GM18519 (cell line): ENCODE measurements around the gene TWF2.

ENCODE experiments used
- ATAC-seq: cut with Tn5 transposase; IDR thresholded peaks from one replicate; pipeline ENCODE4 v1.9.1; 2021; ENCODE audit warnings: mild to moderate bottlenecking, moderate library complexity; ENCODE audit not compliant: unreplicated experiment, low FRiP score

The TWF2 gene

DNA sequence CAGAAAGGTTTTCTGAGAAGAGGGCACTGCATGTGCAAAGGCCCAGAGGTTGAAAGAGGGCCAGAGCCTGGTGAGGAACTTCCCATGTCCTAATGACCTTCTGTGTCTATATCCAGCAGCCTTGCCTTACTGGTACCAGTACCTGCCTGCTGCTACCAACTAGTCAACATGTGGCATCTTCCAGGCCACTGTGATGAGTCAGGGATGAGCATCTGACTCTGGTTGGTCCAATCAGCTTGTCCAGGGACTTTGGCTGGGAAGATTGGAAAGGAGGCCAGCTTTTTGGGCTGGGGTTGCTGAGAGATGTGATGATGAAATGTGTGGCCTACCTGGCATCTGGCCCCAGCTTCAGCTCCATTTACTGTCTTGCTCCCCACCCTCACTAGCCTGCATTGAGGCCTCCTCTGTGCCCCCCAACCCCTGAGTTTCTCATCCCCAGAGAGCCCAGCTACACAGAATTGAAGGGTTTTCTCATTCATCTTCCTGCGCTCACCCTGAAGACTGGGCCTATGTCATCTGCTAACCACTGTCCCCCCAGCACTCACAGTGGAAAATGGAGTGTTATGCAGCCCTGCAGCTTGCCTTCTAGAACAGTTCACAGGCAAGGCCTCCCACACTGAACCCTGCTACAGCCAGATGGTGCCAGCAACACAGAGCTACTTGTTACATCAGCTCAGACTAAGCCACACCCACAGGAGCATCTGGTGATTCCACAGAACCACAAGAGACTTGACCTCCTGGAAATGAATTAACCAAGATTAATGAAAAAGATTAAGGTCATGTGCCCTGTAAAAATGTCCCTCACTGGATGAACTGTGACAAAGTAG is 1.3 kb upstream of the TWF2 start:
- ATAC-seq, result no peak

DNA sequence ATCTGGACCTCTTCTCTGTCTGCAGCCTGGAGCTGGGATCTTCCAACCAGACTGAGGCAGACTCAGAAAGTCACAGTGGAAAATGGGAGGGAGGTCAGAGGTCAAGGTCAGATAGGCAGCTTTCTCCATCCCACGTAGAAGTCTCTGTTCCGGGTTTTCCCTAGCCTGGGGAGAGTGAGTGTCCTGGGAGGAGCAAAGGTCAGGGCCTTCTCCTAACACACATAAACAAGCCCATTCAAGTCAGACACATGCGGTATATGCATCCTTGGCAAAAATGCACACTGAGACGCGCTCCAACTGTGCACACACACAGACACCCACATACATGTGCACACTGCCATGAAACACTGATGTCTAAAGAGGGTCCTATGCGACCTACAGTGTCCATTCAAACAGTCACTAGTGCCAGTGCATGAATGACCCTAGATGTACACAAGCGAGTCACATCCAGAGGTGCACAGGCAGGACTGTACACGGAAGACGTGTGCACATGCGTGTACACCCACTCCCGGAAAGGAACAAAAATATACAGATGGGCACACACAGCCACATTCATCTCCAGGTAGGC is 681 bp downstream of the TWF2 start:
- ATAC-seq, result no peak

DNA sequence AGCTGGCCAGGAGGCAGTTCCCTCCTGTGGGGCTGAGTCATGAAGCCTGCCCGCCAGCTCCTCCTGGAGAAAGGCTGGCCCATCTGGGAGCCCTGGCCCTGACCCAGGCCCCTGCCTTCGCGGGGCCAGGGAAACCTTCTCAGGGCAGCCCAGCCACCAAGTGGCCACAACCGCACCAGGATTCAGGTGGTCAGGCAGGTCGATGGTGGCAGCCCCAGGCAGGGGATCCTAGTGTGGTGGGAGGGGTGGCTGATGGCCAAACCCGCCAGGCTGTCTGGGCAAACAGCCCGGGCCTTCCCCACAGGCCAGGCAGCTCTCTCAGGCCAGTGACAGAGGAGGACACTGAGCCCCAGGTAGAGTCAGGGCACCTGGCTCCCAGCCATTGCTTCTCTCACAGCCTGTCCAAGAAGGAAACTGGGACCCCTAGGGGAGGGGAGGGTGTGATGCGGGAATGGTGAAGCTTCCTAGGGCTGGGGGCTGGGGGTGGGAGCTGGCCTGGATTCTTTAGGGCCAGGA is 1.2 kb downstream of the TWF2 start:
- ATAC-seq, result no peak

DNA sequence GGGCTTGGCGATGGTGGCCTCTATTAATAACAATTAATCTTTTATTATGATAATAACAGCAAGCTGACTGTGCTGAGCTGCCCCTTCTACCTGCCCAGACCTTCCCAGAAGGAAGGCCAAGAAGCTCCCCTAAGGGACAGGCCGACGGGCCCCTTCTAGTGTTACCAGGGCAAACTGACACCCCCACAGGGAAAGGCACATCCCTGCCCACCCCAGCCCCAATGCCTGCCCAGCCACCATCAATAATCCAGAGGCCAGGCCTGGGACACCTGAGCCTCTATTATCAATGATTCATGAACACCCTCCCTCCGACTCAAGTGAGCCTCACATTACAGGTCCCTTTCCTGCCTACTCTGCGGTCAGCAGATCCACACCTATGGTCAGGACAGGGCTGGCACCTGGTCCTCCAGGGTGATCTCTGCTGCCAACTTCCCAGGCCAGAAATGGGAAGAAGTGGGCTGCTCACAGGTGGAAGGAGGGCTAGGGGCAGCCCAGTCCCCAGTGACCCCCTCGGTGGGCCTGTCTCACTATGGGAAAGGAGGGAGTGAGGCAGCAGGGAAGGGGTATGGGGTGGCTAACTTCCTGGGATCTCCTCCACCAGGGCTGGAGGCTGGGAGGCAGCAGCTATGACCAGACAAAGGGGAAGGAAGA is 1.8 kb downstream of the TWF2 start:
- ATAC-seq, result no peak

DNA sequence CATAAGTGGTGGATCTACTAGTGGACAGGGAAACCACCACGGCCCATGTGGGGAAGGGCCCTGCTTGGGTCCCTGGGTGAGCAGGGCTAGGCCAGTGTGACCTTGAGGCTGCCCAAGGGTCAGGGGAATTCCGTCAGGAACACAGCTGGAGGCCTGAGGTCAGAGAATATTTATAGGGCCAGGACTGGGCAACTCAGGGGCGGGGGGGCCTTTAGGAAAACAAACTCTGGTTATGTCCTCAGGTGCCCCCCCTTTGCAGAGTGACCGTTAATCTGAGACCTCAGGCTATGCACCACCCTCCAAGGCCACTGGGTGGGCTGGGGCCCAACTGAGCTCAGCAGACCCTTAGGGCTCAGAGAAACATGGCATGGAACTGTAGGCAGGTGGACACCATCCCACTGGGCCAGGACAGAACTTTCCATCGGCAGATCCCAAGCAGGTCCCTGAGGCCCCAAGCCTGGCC is 2.5 kb downstream of the TWF2 start:
- ATAC-seq, result no peak

DNA sequence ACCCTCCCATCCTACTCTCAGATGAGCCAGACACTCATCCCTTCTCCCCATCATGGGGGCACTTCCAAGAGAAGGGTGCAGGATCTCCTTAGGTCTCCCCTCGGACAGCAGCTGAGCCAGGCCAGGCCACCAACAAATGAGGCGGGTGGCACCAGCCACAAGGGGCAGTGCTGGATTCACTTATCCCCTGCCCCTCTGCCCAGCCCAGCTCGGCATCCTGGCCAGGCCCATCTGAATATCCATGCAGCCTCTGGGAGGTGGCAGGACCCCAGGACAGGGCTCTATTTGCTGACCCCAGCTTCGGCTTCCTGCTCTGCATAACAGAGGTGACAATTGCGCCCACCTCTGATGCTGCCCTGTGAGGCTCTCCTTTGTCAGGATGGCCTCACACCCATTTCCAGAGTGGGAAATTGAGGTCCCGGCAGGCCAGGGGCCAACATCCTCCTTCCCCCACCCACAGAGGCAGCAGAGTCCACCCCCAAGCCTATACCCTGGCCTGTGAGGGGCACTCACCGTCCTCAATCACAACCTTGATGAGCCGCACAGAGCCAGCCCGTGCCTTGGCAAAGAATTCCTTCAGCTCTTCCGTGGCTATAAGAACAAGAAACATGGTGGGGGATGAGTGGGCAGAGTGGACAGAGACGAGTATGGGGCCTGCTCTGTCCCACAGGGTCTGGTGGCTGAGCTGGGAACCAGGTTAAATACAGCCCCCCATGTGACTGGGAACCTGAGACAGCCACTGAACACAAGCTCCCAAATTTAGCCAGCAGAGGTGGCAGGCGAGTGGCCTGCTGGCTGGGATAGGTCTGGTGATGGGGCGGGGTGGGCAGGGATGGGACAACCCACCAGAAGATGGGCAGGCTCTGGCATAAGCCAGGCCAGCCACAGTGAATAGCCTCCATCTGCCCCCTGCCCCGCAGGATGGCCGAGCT is 4.2 kb downstream of the TWF2 start:
- ATAC-seq, result no peak

DNA sequence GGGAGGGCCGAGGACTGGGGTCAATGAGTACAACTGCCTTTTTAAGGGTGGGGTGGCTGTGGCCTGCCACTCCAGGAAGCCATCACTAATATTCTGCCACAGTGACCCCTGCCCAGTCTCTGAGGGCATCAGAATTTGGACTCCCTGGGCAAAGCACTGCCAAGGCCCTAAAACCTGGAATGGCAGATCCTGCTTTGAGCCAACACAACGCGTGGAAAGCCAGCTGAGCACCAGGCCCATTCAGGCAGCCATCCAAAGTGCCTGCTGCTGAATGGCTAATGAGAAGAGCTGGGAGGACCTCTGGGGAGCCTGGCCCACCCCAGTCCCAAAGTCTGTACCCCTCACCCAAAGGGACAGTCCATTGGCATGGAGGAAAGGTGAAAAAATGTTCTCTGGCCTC is 5.0 kb downstream of the TWF2 start:
- no peak for ATAC-seq

DNA sequence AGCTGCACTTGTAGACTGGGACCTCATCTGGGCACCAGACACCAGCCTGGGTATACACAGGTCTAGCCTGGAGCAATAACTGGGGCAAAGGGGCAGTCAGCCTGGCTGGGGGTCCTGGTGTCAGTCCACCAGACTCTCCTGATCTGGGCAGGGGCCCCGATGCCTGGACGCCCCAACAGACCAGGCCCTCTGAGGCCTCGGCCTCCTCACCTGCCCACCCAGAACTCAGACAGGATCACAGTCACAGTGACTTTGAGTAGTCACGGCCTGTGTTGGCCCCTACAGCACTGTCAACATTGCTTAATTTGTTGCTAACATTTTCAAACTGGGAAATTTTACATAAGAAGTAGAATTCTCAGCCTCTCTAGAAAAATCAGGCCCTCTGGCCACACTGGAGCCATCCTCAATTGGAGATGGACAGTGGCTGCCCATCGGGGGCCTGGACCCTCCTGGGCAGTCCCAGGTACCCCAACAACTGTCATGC is 5.8 kb downstream of the TWF2 start:
- ATAC-seq, result no peak

DNA sequence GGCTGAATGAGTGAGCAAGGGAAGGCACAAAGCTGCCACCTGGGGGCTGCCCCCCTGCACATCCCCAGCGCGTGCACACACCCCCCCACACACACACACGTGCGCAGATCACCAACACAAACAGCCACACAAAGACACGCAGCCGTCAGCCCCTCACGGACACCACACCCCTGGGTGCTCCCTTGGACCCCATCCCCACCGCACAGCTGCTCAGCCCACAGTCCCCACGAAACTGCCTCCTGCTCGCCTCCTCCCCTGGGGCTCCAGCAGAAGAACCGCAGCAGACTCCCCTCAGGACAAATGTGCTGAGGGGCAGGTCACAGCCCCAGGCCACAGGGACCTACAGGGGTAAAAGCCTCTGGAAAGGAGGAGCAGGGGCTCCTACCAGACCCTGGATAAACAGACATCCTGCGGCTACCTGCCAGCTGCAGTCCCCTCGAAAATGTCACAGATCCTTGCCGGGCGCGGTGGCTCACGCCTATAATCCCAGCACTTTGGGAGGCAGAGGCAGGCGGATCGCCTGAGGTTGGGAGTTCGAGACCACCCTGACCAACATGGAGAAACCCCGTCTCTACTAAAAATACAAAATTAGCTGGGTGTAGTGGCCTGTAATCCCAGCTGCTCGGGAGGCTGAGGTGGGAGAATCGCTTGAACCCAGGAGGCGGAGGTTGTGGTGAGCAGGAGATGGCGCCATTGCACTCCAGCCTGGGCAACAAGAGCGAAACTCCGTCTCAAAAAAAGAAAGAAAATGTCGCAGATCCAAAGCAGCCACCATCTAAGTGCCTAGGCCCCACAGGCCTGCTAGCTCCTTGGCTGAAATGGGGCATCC is 6.5 kb downstream of the TWF2 start:
- ATAC-seq, result no peak

DNA sequence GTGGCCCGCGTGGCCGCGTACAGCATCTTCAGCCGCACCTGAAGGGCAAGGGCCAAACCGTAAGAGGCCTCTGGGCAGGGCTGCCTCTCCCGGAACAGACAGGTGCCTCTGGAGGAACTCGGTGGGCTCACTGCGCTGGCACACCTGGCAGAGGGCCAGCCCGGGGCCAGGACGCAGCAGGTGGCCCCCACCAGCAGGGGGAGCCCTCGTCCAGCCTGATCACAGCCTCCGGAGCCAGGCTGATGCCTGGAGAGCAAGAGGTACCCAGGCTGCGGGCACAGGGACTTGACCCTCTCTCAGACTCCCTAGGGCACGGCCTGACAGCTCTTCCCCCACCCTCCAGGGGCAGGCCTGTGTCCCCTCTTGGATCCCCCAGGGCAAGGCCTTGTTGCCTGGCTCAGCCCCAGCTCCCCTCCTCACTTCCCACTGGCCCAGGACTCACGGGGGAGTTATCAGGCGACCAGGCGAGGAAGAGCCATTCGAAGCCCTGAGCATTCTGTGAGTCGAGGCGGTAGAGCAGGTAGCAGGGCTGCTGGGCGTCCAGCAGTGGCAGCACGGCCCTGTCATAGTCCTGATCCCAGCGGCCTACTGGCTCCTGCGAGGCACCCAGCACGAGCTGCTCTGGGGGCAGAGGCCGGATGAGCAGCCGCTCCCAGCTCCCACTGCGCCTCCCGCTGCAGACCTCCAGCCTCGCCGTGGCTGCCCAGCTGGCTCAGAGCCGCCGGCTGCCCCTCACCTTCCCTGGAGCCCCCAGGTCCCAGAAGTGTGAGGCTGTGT is 7.3 kb downstream of the TWF2 start:
- no peak for ATAC-seq

DNA sequence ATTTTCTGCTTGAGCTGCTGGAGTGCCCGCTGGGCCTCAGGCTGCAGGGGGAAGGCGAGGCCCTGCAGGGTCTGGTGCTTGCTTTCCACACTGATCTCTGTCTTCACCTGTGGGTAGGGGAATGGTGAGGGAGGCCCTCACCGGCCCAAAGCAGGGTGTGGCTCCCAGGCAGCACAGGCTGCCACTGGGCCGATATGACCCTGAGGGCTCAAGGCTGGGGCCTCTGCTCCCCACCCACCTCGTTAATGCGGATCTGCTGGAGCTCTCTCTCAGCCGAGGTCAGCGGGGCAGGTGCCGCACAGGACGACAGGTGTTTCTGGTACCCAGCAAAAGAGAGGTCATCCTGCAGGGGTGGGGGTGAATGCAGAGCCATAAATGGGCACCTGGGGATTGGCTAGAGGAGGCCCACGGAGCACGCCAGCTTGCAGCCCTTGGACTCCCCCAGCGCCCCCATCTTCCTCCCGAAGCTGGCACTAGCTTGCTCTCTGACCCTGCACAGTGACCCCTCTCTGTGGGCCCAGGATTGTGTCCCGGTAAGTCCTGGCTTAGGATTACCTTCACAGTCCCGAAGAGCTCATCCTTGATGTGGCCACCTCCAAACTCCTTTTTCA is 8.0 kb downstream of the TWF2 start:
- ATAC-seq, result no peak

DNA sequence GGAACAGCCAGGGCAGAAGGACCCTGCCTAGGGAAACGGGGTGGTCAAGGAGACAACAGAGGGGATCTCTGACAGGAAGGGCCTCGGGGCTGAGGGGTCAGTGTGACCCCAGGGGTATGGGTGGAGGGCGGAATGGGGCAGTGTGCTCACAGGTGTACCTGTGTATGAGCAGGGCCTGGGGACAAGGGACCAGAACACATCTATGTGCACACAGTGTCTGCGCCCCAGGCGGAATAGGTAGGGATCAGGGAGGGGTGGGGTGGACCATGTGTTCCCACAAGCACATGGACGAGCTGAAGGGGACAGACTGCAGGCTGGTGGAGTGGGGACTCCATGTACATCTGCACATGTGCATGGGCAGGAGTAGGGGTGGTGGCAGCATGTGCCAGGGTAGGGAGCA is 8.5 kb downstream of the TWF2 start:
- ATAC-seq, result no peak

DNA sequence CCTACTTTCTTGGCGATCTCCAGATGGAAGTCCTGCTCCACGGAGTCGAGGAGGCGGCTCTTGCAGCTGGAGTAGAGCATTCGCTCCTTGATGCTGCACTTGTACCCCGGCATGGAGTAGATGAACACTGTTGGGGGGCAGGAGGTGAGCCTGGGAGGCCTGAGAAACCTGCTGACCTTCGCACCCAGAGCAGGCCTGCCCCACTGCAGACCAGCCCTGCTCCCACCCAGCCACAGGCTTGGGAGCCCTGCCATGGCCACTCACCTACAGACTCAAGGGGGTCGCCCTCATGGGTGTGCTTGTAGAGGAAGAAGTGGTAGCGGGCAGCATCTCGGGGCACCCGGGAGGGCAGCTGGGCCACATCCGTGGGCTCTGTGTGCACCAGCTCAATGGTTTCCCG is 9.3 kb downstream of the TWF2 start:
- ATAC-seq, result no peak

DNA sequence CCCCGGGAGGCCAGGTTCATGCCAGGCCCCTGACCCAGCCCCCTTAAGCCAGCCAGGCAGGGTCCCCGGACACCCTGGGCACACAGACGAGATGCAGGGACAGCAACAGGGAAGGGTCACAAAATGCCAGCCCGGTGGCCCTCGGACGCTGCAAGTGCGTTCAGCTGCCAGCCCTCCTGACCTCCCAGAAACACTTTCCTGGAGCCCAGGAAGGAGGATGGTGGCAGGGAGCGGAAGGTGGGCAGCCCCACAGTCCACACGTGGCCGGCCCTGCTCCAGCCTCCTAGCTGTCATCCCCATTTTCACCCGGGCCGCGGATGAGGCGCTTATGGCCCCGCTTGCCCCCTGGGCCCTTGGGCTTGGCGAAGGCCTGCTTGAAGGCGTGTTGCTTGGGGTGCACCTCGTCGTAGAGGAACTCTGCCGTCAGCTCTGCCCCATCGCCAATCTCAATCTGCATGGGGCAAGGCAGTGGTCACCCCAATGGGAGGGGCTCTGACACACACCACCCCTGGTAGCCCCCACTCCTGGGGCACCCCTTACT is 10.1 kb downstream of the TWF2 start:
- no peak for ATAC-seq

DNA sequence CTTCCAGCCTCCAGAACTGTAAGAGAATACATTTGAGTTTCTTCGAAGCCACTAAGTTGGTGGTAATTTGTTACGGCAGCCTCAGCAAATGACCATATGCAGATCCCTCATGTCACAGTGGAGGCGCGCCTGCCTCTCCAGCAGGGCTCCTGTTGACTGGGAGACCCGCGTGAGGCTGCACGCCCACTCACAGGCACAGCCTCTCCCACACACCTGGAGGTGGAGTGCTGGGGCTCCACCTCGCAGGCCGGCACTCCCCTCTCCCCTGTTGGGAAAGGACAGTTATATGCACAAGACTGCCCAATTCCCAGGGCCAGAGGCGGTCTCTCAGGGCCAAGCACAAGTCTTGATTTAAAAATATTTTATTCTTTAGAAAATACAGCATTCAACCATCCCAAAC is 10.7 kb downstream of the TWF2 start:
- no peak for ATAC-seq

DNA sequence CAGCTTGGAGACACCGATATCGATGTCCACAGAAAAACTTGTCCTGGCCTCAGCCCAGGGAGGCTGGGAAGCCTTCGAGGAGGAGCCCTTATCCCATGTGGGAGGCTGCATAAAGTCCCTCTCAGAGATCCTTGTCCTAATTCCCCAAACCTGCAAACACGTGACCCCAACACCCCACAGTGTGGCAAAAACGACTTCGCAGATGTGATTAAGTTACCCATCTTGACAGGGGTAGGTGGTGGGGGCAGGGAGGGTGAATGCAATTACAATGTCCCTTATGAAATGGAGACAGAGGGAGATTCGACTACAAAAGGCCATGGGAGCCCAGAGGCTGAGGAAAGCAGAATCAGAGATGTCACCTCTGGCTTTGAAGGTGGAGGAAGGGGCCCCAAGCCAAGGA is 11.2 kb downstream of the TWF2 start:
- ATAC-seq, result no peak

DNA sequence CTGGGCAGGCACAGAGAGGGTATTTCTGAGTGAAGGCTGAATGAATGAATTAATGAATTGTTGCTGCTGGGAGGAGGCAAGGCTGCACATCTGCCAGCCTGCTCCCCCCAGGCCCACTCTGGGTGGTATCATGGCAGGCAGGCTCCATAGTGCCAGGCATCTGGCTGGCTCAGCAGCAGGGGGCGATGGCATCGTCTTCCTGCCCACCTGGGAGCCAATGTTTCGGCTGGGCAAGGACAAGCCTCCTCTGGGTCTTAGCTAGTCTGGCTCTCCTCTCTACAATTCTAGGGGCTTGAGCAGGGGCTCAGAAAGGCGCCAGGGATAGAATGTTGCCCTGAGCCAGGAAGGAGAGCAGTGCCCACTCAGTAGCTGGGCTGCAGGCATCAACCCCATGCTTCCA is 11.8 kb downstream of the TWF2 start:
- no peak for ATAC-seq

DNA sequence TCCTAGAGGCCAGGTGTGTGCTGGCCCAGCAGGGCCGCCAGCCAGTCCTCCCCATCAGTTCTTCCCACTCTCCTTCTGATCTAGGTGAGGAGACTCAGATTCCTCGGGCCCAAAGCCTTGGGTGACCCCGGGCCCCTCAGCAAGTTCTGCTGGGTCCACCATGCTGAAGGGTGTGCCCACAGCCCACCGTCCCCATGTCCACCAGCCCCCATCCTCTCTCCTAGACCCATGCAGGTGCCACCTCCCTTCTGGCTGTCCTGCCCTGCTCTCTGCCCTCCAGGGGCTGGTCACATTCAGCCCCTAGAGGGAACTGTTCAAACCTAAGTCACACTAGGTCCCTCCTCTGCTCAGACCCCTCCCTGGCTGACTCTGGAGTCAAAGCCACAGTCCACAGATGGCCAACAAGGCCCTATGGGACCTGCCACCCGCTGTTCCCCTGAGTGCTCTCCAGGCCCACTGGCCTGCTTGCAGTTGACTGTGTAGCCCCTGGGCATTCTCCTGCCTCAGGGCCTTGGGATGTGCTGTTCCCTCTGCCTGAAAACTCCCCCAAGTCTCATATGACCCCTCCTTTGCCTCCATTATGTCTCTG is 12.6 kb downstream of the TWF2 start:
- ATAC-seq, result peak; percentile 3
